CD4-positive, alpha-beta T cell treated with Interleukin-6 for 4 hours (primary cell): ENCODE data around the gene SLC25A41.
"Not testable (repeated sequence)": the region's sequence is repeated elsewhere in the genome, so short reads cannot be mapped to it uniquely, and the experiment has no call there.

Experiments used
- DNase-seq: peaks from one replicate; pipeline ENCODE4 v3.0.0-alpha.2; 2020; ENCODE audit warnings: mixed read lengths

The SLC25A41 gene

GRCh38 chr19:6402837-6403608, 30.5 kb downstream of the SLC25A41 start:
- no peak for DNase-seq

DNA sequence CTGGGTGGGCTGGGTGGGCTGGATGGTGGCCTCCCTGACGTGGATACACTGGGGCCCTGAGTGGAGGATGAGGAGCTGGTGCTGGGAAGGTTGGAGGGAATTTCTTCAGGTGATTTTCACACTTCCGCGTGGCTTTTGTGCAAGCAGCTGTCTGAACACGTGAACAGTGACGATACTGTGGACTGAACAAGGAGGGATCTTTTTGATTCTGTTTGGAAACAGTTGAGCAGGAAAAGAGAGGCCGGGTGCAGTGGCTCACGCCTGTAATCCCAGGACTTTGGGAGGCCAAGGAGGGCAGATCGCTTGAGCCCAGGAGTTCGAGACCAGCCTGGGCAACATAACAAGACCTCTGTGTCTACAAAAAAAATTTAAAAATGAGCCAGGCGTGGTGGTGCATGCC, 31.5 kb downstream of the SLC25A41 start:
- DNase-seq, result no peak

DNA sequence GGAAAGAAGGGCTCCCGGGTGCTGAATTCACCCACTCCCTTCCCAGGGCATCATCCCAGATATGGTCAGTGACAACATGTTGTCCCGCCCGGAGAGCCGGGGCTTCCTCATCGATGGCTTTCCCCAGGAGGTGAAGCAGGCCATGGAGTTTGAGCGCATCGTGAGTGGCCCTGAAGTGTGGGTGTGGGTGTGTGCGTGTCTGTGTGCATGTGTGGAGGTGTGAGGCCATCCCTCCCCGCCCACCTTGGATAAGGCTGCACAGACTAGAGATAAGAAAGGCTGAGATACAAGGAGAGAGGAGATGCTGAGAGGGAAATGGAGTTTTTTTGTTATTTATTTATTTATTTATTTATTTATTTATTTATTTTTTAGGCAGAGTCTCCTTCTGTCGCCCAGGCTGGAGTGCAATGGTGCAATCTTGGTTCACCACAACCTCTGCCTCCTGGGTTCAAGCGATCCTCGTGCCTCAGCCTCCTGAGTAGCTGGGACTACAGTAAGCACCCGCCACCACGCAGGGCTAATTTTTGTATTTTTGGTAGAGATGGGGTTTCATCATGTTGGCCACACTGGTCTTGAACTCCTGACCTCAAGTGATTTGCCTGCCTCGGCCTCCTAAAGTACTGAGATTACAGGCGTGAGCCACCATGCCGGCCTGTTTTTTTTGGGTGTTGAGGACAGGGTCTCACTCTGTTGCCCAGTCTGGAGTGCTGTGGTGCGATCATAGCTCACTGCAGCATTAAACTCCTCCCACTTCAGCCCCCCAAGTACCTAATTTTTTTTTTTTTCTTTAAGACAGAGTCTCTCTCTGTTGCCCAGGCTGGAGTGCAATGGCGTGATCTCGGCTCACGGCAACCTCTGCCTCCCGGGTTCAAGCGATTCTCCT, 33.3 kb downstream of the SLC25A41 start:
- DNase-seq, result not testable (repeated sequence)

DNA sequence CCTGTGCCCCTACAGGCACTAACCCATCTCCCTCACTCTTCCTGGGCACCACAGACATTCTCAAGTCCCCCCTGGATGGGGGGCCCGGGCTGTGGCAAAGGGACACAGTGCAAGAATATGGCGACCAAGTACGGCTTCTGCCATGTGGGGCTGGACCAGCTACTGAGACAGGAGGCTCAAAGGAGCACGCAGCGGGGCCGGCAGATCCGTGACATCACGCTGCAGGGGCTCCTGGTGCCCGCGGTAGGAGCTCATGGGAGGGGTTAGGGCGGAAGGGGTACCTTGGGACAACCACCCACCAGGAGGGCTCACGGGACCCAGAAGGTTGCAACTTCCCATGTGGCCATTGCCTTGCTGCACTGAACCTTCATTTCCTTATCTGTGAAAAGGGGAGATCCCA, 37.3 kb downstream of the SLC25A41 start:
- no peak for DNase-seq

- DNase-seq, result no peak
These were observed 38.7 kb downstream of the SLC25A41 start for GRCh38 chr19:6394831-6395230.

DNA sequence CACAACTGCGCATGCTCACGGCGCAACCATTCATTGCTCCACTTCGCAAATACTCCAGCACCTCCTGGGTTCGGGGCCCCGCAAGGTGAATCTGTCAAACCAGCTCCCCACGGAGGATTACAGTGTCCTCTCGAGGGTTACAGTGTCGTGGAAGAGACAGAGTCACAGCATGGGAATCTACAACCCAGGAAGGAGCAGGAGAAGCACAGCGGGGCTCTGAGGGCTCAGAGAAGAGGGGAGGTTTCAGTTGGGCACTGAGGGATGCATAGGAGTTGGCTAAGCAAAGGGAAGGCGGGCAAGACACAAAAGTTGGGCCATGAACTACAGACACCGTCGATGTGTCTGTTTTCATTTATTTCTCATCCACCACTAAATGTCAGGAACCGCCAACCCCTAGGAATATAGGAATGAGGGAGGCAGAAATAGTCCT, 39.6 kb downstream of the SLC25A41 start:
- peak; percentile 84 for DNase-seq

GRCh38 chr19:6393074-6393982, 40.2 kb downstream of the SLC25A41 start, which contains the start of gene GTF2F1:
TSS of gene GTF2F1 (minus strand) at chr19:6393164. CDS start at chr19:6392995, 169 bp downstream.
- peak; percentile 95 for DNase-seq

GRCh38 chr19:6392221-6393073, 41.1 kb downstream of the SLC25A41 start:
- no peak for DNase-seq

DNA sequence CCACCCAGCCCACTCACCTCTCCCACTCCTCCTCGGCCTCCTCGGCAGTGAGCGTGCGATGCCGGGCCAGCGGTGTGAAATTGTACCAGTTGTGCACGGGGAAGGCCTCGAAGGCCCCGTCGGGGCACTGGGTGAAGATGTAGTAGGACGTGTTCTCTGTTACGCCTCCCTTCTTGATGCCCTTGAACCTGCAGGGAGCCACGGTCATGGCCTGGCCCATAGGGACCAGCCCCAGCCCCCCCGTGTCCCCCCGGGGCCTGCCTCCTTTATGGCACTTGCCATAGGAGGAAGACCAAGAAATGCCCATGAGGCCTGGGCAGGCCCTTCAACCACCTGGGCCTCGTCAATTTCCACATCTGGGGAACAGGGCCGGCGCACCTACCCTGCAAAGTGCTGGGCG, 46.2 kb downstream of the SLC25A41 start:
- DNase-seq, result no peak

GRCh38 chr19:6384381-6384780, 49.2 kb downstream of the SLC25A41 start:
- no peak for DNase-seq

- no peak for DNase-seq
These were observed 50.4 kb downstream of the SLC25A41 start for GRCh38 chr19:6383188-6383587.

DNA sequence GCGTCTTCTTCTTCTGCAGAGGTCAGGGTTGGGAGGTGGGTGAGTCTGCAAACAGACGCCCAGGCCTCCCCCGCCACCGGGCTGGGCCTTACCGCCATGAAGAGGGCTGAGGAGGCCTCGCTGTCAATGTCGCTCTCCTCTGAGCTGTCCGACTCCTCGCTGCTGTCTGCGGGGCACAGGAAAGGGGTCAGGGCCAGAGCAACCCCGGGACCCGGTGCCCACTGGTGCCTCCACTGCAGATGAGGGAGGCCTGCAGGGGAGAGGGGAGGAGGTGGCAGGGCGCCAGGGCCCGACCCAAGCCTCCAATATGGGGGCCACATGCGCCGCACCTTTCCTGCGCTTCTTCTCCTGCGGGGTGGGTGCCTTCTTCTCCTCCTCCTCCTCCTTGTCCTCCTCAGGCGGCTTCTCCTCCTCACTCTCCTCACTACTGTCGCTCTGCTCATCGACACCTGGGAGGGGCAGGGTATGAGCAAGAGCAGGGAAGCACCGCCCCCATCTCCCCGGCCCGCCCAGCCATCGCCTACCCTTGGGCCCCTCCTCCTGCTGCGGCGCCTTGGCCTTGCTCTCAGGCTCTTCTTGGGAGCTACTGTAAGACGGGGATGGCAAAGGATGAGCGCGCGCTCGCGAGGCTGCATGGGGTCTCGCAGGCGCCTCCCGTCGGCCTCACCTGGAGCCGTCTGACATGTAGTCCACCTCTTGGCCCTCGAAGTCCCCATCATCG, 52.4 kb downstream of the SLC25A41 start:
- no peak for DNase-seq

DNA sequence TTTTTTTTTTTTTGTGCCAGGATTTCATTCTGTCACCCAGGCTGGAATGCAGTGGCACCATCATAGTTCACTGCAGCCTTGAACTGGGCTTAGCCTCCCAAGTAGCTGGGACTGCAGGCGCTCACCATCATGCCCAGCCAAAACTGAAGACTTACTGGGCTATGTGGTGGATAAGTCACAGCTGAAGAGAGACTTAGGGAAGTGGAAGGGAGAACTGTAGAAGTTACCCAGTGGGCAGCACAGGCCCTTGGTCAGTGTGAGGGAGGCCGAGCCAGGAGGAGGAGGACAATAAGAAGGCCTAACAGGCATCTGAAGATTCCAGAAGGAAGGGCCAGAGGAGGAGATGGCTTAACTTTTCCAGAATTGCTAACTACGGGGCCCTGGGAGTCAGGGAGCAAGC, 53.8 kb downstream of the SLC25A41 start:
- no peak for DNase-seq

GRCh38 chr19:6378486-6378885, 55.1 kb downstream of the SLC25A41 start:
- DNase-seq, result no peak

GRCh38 chr19:6378041-6378440, 55.5 kb downstream of the SLC25A41 start:
- DNase-seq, result no peak

GRCh38 chr19:6376512-6377190, 56.9 kb downstream of the SLC25A41 start:
- no peak for DNase-seq
